IMR-90 (cell line): ENCODE data around the gene HAGH. TPM values are rescaled to one million over a fixed set of nuclear protein-coding genes. Genes with fewer than 3 reads are reported as not detected.

Source experiments
- ATAC-seq: fragments of 200-7000 bp; cut with Tn5 transposase; 2 replicates; pipeline ENCODE4 v1.9.1; 2020; ENCODE audit warnings: low read depth, mild to moderate bottlenecking, moderate library complexity
- BruUV-seq: library from RNA; stranded (reverse); fragments of 400-500 nt; replicated peaks from 2 replicates; lab custom pipeline; 2021; lab: Mats Ljungman, UMichigan
- CTCF ChIA-PET: fragments of 300-600 bp; formaldehyde crosslinking; extraction: SDS; loops from one replicate; lab custom pipeline; 2021; ENCODE audit warnings: antibody characterized with exemption; lab: Yijun Ruan, JAX
- POLR2A ChIA-PET: fragments of 300-600 bp; sonication (Branson Sonifier 250); formaldehyde crosslinking; loops from one replicate; lab custom pipeline; 2022; ENCODE audit warnings: antibody characterized with exemption; ENCODE audit not compliant: unreplicated experiment; lab: Charles Lee
- DNase-seq: peaks from one replicate; pipeline ENCODE4 v3.0.0; 2013
- H2AFZ ChIP-seq: replicated peaks from 2 replicates; pipeline ENCODE3; 2013; ENCODE audit warnings: low read length, mild to moderate bottlenecking; ENCODE audit not compliant: poor library complexity
- H2AK5ac ChIP-seq: 2 replicates; pipeline ENCODE4 v1.6.1; 2013; ENCODE audit warnings: low read depth, low read length, inconsistent platforms
- H2AK9ac ChIP-seq: replicated peaks from 2 replicates; pipeline ENCODE3; 2013; ENCODE audit warnings: mild to moderate bottlenecking, low read depth, low read length, moderate library complexity; ENCODE audit not compliant: poor library complexity
- H2BK120ac ChIP-seq: 2 replicates; pipeline ENCODE4 v1.6.1; 2013; ENCODE audit warnings: low read depth, low read length, inconsistent platforms
- H2BK15ac ChIP-seq: 3 replicates; pipeline ENCODE4 v1.6.1; 2013; ENCODE audit warnings: low read depth, low read length, inconsistent platforms
- H2BK20ac ChIP-seq: 2 replicates; pipeline ENCODE4 v1.6.1; 2013; ENCODE audit warnings: low read depth, mild to moderate bottlenecking, inconsistent platforms, low read length, moderate library complexity
- H2BK5ac ChIP-seq: 2 replicates; pipeline ENCODE4 v1.6.1; 2013; ENCODE audit warnings: mild to moderate bottlenecking, low read depth, low read length, inconsistent platforms; ENCODE audit not compliant: poor library complexity, severe bottlenecking
- H3K14ac ChIP-seq: replicated peaks from 2 replicates; pipeline ENCODE4 v1.6.1; 2013; ENCODE audit warnings: low read depth, low read length, inconsistent platforms
- H3K18ac ChIP-seq: 2 replicates; pipeline ENCODE4 v1.6.1; 2013; ENCODE audit warnings: low read depth, low read length, control low read depth
- H3K23ac ChIP-seq: 2 replicates; pipeline ENCODE4 v1.6.1; 2013; ENCODE audit warnings: low read depth, low read length, inconsistent platforms
- H3K27ac ChIP-seq: 2 replicates; pipeline ENCODE4 v1.5.1; 2013; ENCODE audit warnings: mild to moderate bottlenecking, control low read depth, low read length; ENCODE audit not compliant: insufficient read depth
- H3K27me3 ChIP-seq: 2 replicates; pipeline ENCODE4 v1.6.1; 2013; ENCODE audit warnings: low read length; ENCODE audit not compliant: control insufficient read depth, insufficient read depth
- H3K36me3 ChIP-seq: 2 replicates; pipeline ENCODE4 v1.6.1; 2013; ENCODE audit warnings: low read length, mixed read lengths; ENCODE audit not compliant: control insufficient read depth, insufficient read depth
- H3K4ac ChIP-seq: 2 replicates; pipeline ENCODE4 v1.6.1; 2013; ENCODE audit warnings: low read depth, low read length, inconsistent platforms
- H3K4me1 ChIP-seq: 2 replicates; pipeline ENCODE4 v1.6.1; 2013; ENCODE audit warnings: low read length, mixed read lengths; ENCODE audit not compliant: control insufficient read depth, insufficient read depth
- H3K4me2 ChIP-seq: 2 replicates; pipeline ENCODE4 v1.6.1; 2013; ENCODE audit warnings: low read depth, mild to moderate bottlenecking, control low read depth, low read length, moderate library complexity
- H3K4me3 ChIP-seq: 2 replicates; pipeline ENCODE4 v1.5.1; 2013; ENCODE audit warnings: low read depth, mild to moderate bottlenecking, control low read depth, low read length, moderate library complexity; ENCODE audit not compliant: insufficient read depth
- H3K56ac ChIP-seq: 2 replicates; pipeline ENCODE4 v1.6.1; 2013; ENCODE audit warnings: low read length, inconsistent platforms; ENCODE audit not compliant: insufficient read depth; ENCODE audit errors: extremely low read depth
- H3K79me1 ChIP-seq, 2 experiments: 2 replicates each; pipeline ENCODE4 v1.6.1; 2013; ENCODE audit warnings: low read length in 2 of 2, inconsistent platforms in 1 of 2, low read depth in 1 of 2
- H3K9ac ChIP-seq: 2 replicates; pipeline ENCODE4 v1.6.1; 2013; ENCODE audit warnings: low read depth, low read length, control low read depth
- H3K9me1 ChIP-seq: 2 replicates; pipeline ENCODE4 v1.6.1; 2013; ENCODE audit warnings: low read length, inconsistent platforms; ENCODE audit not compliant: insufficient read depth
- H3K9me3 ChIP-seq: 2 replicates; pipeline ENCODE4 v1.6.1; 2013; ENCODE audit warnings: low read length; ENCODE audit not compliant: control insufficient read depth, insufficient read depth
- H4K20me1 ChIP-seq: 2 replicates; pipeline ENCODE4 v1.6.1; 2013; ENCODE audit warnings: low read length, inconsistent platforms; ENCODE audit not compliant: insufficient read depth
- H4K5ac ChIP-seq: 2 replicates; pipeline ENCODE4 v1.6.1; 2013; ENCODE audit warnings: mild to moderate bottlenecking, low read depth, low read length, control low read depth
- H4K8ac ChIP-seq, 2 experiments: 2 replicates each; pipeline ENCODE4 v1.6.1; 2013; ENCODE audit warnings: low read depth in 2 of 2, low read length in 2 of 2, control low read depth in 1 of 2, inconsistent platforms in 1 of 2
- H4K91ac ChIP-seq: 2 replicates; pipeline ENCODE4 v1.6.1; 2013; ENCODE audit warnings: low read depth, low read length, inconsistent platforms; ENCODE audit not compliant: insufficient read depth
- BHLHE40 ChIP-seq: fragments of 150-350 bp; IDR thresholded peaks from 2 replicates; pipeline ENCODE4 v1.6.1; 2016; ENCODE audit warnings: mild to moderate bottlenecking, low read depth, low read length
- CEBPB ChIP-seq: IDR thresholded peaks from 2 replicates; pipeline ENCODE4 v1.6.1; 2012; ENCODE audit warnings: low read depth, low read length, improper control_type of control experiment
- CHD1 ChIP-seq: IDR thresholded peaks from 2 replicates; pipeline ENCODE4 v1.6.1; 2012; ENCODE audit warnings: low read depth, low read length, improper control_type of control experiment
- CTCF ChIP-seq: conservative IDR thresholded peaks from 2 replicates; pipeline ENCODE4 v1.5.1; 2012; ENCODE audit warnings: mild to moderate bottlenecking, low read depth, low read length, improper control_type of control experiment
- ELK1 ChIP-seq: fragments of 150-350 bp; IDR thresholded peaks from 2 replicates; pipeline ENCODE4 v1.6.1; 2016; ENCODE audit warnings: low read depth, mild to moderate bottlenecking, low read length, moderate library complexity, borderline replicate concordance
- FOS ChIP-seq: fragments of 150-350 bp; IDR thresholded peaks from 2 replicates; pipeline ENCODE4 v1.6.1; 2016; ENCODE audit warnings: low read depth, low read length
- MAFK ChIP-seq: IDR thresholded peaks from 2 replicates; pipeline ENCODE4 v1.6.1; 2012; ENCODE audit warnings: low read depth, low read length, improper control_type of control experiment
- MAZ ChIP-seq: IDR thresholded peaks from 2 replicates; pipeline ENCODE4 v1.6.1; 2012; ENCODE audit warnings: low read depth, mild to moderate bottlenecking, low read length, improper control_type of control experiment, moderate library complexity, borderline replicate concordance
- MXI1 ChIP-seq: IDR thresholded peaks from 2 replicates; pipeline ENCODE4 v1.6.1; 2012; ENCODE audit warnings: low read depth, mild to moderate bottlenecking, low read length, moderate library complexity, borderline replicate concordance
- NFE2L2 ChIP-seq: fragments of 150-350 bp; IDR thresholded peaks from 2 replicates; pipeline ENCODE4 v1.6.1; 2016; ENCODE audit warnings: low read depth, mild to moderate bottlenecking, low read length
- POLR2A ChIP-seq: IDR thresholded peaks from 2 replicates; pipeline ENCODE4 v1.6.1; 2012; ENCODE audit warnings: mild to moderate bottlenecking, low read depth, low read length
- RAD21 ChIP-seq: IDR thresholded peaks from 2 replicates; pipeline ENCODE4 v1.6.1; 2012; ENCODE audit warnings: low read length, improper control_type of control experiment
- RCOR1 ChIP-seq: IDR thresholded peaks from 2 replicates; pipeline ENCODE4 v1.6.1; 2012; ENCODE audit warnings: mild to moderate bottlenecking, low read length, improper control_type of control experiment; ENCODE audit not compliant: insufficient replicate concordance
- RFX5 ChIP-seq: IDR thresholded peaks from 2 replicates; pipeline ENCODE4 v1.8.0; 2012; ENCODE audit warnings: low read depth, mild to moderate bottlenecking, low read length, moderate library complexity
- SMC3 ChIP-seq: fragments of 150-350 bp; IDR thresholded peaks from 2 replicates; pipeline ENCODE4 v1.6.1; 2016; ENCODE audit warnings: low read depth, mild to moderate bottlenecking, antibody characterized with exemption, low read length, moderate library complexity
- USF2 ChIP-seq: fragments of 150-350 bp; IDR thresholded peaks from 2 replicates; pipeline ENCODE4 v1.6.1; 2017; ENCODE audit warnings: mild to moderate bottlenecking, antibody characterized with exemption, low read length, low read depth
- WGBS, 2 experiments: methylation state at CpG; one replicate each; pipeline versions ENCODE4 v1.1.5 to v1.1.7; 2013; ENCODE audit warnings: missing lambda C conversion rate in 2 of 2; ENCODE audit not compliant: insufficient read length in 1 of 2; ENCODE audit errors: extremely low coverage in 2 of 2; 5-methylcytosine and 5-hydroxymethylcytosine counted together
- dilution Hi-C: fragments of 300-500 bp; cut with HindIII; formaldehyde crosslinking; loops from one replicate; pipeline ENCODE4 v1.14.3; 2018; ENCODE audit warnings: low sequenced_read_pairs; ENCODE audit not compliant: unreplicated experiment
- in situ Hi-C: fragments of 300-500 bp; cut with MboI; formaldehyde crosslinking; loops from 3 replicates; pipeline ENCODE4 v1.14.3; 2019; ENCODE audit warnings: low sequenced_read_pairs, inconsistent platforms, mixed read lengths
- intact Hi-C: fragments of 100-400 bp; cut with micrococcal nuclease; formaldehyde crosslinking; loops from 2 replicates; pipeline ENCODE4 v1.10.0; 2022
- polyA plus RNA-seq, 3 experiments: library from polyadenylated mRNA; depleted of rRNA; stranded (reverse); fragments of >200 nt; gene quantifications; 2 replicates each; pipeline ENCODE4 v1.2.3, GENCODE V29; 2012; ENCODE audit warnings: low replicate concordance in 1 of 3
- total RNA-seq: library from RNA; depleted of rRNA; stranded (reverse); fragments of >200 nt; gene quantifications from 2 replicates; pipeline ENCODE4 v1.2.3, GENCODE V29; 2012

The HAGH gene
- total and polyA plus RNA-seq, 2 of the 4 experiments (the other 2 are of a cell fraction): 30.8 to 52.2 TPM

GRCh38 chr16:1808691-1809090, 17.9 kb downstream of the HAGH start:
- ATAC-seq: no peak
- Histone ChIP-seq H2AFZ (no peak overlapping the region), H4K91ac (no peak overlapping the region), H3K9me3 (no peaks in the 10 kb centered on the region), H3K23ac (no peak overlapping the region), H3K4me3 (no peak overlapping the region), H2AK9ac (no peak overlapping the region), H3K27ac (no peak overlapping the region), H2AK5ac (no peak overlapping the region), H2BK120ac (no peak overlapping the region), H3K4me2 (no peak overlapping the region), H2BK5ac (no peak overlapping the region), H2BK15ac (no peak overlapping the region), H3K9me1 (no peaks in the 10 kb centered on the region), H3K27me3 (no peaks in the 10 kb centered on the region), H3K79me1 (0 out of 4 replicates have a peak, but pooled peaks cover 0 to 2% of the 10 kb centered on the region in 2 experiments), H3K18ac (no peak overlapping the region), H4K5ac (no peak overlapping the region), H3K4me1 (peaks cover 4% of the 10 kb centered on the region; the same call in 1 of the 2 replicates), H4K8ac (no peak overlapping the region), H3K36me3 (peaks cover 19% of the 10 kb centered on the region; the same call in 1 of the 2 replicates), H3K14ac (no peak overlapping the region), H4K20me1 (no peaks in the 10 kb centered on the region), H3K56ac (no peak overlapping the region), H3K9ac (no peak overlapping the region), H2BK20ac (no peak overlapping the region), H3K4ac (no peak overlapping the region)
- no TSS peak for BruUV-seq
- intact Hi-C loops: no loop called here
- 87% methylated on average over 12 of the region's 18 CpGs; no CpG with 5 or more reads in 1 of the 2 experiments for WGBS, 2 experiments
- in situ Hi-C loops: no loop called here
- POLR2A ChIA-PET: no interaction called here
- no peak for DNase-seq
- TF ChIP-seq CEBPB (no peak), RAD21 (no peak), ELK1 (no peak), CTCF (no peak), BHLHE40 (no peak), RCOR1 (no peak), FOS (no peak), CHD1 (no peak), SMC3 (no peak), RFX5 (no peak), MXI1 (no peak), MAZ (no peak), NFE2L2 (no peak), POLR2A (no peak), MAFK (no peak), USF2 (no peak)
- dilution Hi-C loops: no loop called here
- CTCF ChIA-PET: no interaction called here
